Smooth muscle cell (in vitro differentiated cells): ENCODE measurements around the gene NCBP2. TPM values are rescaled to one million over a fixed set of nuclear protein-coding genes. Genes with fewer than 3 reads are reported as not detected.

Experiments used
- DNase-seq: peaks from one replicate; lab custom pipeline; 2025; ENCODE audit not compliant: unreplicated experiment; lab: John Stamatoyannopoulos, UW
- H2AFZ ChIP-seq: fragments of 200-600 bp; sonication (generic); 2 replicates; pipeline ENCODE4 v1.6.0; 2016; ENCODE audit warnings: antibody characterized with exemption, low read depth, mild to moderate bottlenecking
- H3F3A ChIP-seq: fragments of 200-600 bp; sonication (generic); 2 replicates; pipeline ENCODE4 v1.6.0; 2017; ENCODE audit warnings: antibody characterized with exemption, low read depth
- H3K27ac ChIP-seq: fragments of 200-600 bp; sonication (generic); 2 replicates; pipeline ENCODE4 v1.5.1; 2016; ENCODE audit warnings: low read depth, mild to moderate bottlenecking
- H3K27me3 ChIP-seq: fragments of 200-600 bp; sonication (generic); 2 replicates; pipeline ENCODE4 v1.6.1; 2016; ENCODE audit warnings: low read depth, mild to moderate bottlenecking
- H3K36me3 ChIP-seq: fragments of 200-600 bp; sonication (generic); 2 replicates; pipeline ENCODE4 v1.5.1; 2016; ENCODE audit warnings: low read depth
- H3K4me1 ChIP-seq: fragments of 200-600 bp; sonication (generic); 2 replicates; pipeline ENCODE4 v1.5.1; 2016; ENCODE audit warnings: low read depth
- H3K4me2 ChIP-seq: fragments of 200-600 bp; sonication (generic); 2 replicates; pipeline ENCODE4 v1.6.0; 2016; ENCODE audit warnings: mild to moderate bottlenecking
- H3K4me3 ChIP-seq: fragments of 200-600 bp; sonication (generic); 2 replicates; pipeline ENCODE4 v1.5.1; 2016; ENCODE audit warnings: mild to moderate bottlenecking
- H3K79me2 ChIP-seq: fragments of 200-600 bp; sonication (generic); 2 replicates; pipeline ENCODE4 v1.6.0; 2016; ENCODE audit warnings: low read depth, mild to moderate bottlenecking
- H3K9ac ChIP-seq: fragments of 200-600 bp; sonication (generic); 2 replicates; pipeline ENCODE4 v1.6.0; 2016; ENCODE audit warnings: low read depth
- H3K9me3 ChIP-seq: fragments of 200-600 bp; sonication (generic); replicated peaks from 2 replicates; pipeline ENCODE4 v1.5.1; 2016; ENCODE audit warnings: low read depth
- H4K20me1 ChIP-seq: fragments of 200-600 bp; sonication (generic); 2 replicates; pipeline ENCODE4 v1.6.0; 2016; ENCODE audit warnings: low read depth
- CTCF ChIP-seq: fragments of 200-600 bp; sonication (generic); IDR thresholded peaks from 2 replicates; pipeline ENCODE4 v1.5.1; 2017; ENCODE audit warnings: borderline replicate concordance, mild to moderate bottlenecking, antibody characterized with exemption; ENCODE audit not compliant: insufficient read depth, poor library complexity, severe bottlenecking
- WGBS: methylation state at CpG from one replicate; pipeline ENCODE4 v1.1.7; 2016; ENCODE audit warnings: low lambda C conversion rate; 5-methylcytosine and 5-hydroxymethylcytosine counted together
- polyA plus RNA-seq: library from polyadenylated mRNA; unstranded; fragments of >200 nt; fragmentation: Nextera tagmentation; extraction: Ambion mirVana; gene quantifications from 2 replicates; pipeline ENCODE4 v1.2.1, GENCODE V29; 2016
- total RNA-seq: library from RNA; depleted of rRNA; stranded (reverse); fragments of >200 nt; gene quantifications from 2 replicates; pipeline ENCODE4 v1.2.3, GENCODE V29; 2014

NCBP2 gene
- total and polyA plus RNA-seq, 2 experiments from 2014 or later, result 47.0 to 69.3 TPM

- H3K9me3 ChIP-seq, result no peaks in the 10 kb centered on the region
- no peak overlapping the region for H3K4me3 ChIP-seq
- H3F3A ChIP-seq, result no peaks in the 10 kb centered on the region
- no peak overlapping the region for H2AFZ ChIP-seq
- no peaks in the 10 kb centered on the region for H3K4me1 ChIP-seq
- TF ChIP-seq CTCF, result no peak
- DNase-seq, result no peak
- H3K4me2 ChIP-seq, result no peak overlapping the region
- 86% methylated on average over 7 of the region's 7 CpGs for WGBS
- peaks cover 10% of the 10 kb centered on the region for H3K27me3 ChIP-seq
- no peak overlapping the region for H3K9ac ChIP-seq
- H4K20me1 ChIP-seq, result no peaks in the 10 kb centered on the region
- no peak overlapping the region for H3K27ac ChIP-seq
- H3K79me2 ChIP-seq, result no peaks in the 10 kb centered on the region
- no peaks in the 10 kb centered on the region for H3K36me3 ChIP-seq
Observed at GRCh38 chr3:196954832-196955231, 12.5 kb upstream of the NCBP2 start.

GRCh38 chr3:196951371-196951770 lies 9.0 kb upstream of the NCBP2 start:
- no peaks in the 10 kb centered on the region for H3K9me3 ChIP-seq
- no peak overlapping the region for H3K27ac ChIP-seq
- TF ChIP-seq CTCF, result no peak
- no peak overlapping the region for H3K4me3 ChIP-seq
- H3K27me3 ChIP-seq, result peaks cover 7% of the 10 kb centered on the region
- H3F3A ChIP-seq, result no peaks in the 10 kb centered on the region
- no peaks in the 10 kb centered on the region for H4K20me1 ChIP-seq
- H3K4me1 ChIP-seq, result no peaks in the 10 kb centered on the region
- DNase-seq, result no peak
- H2AFZ ChIP-seq, result no peak overlapping the region
- H3K79me2 ChIP-seq, result no peaks in the 10 kb centered on the region
- H3K9ac ChIP-seq, result no peak overlapping the region
- no peaks in the 10 kb centered on the region for H3K36me3 ChIP-seq
- 88% methylated on average over 3 of the region's 3 CpGs for WGBS
- H3K4me2 ChIP-seq, result no peak overlapping the region

- Histone ChIP-seq H3K4me2 (no peak overlapping the region), H4K20me1 (no peaks in the 10 kb centered on the region), H3K27me3 (peaks cover 7% of the 10 kb centered on the region), H3K36me3 (no peaks in the 10 kb centered on the region), H3K4me1 (no peaks in the 10 kb centered on the region), H3K9me3 (no peaks in the 10 kb centered on the region), H3K4me3 (no peak overlapping the region), H3K27ac (no peak overlapping the region), H2AFZ (no peak overlapping the region), H3F3A (no peaks in the 10 kb centered on the region), H3K79me2 (no peaks in the 10 kb centered on the region), H3K9ac (no peak overlapping the region)
- 95% methylated on average over 6 of the region's 6 CpGs for WGBS
- DNase-seq, result no peak
- TF ChIP-seq CTCF, result no peak
Observed at GRCh38 chr3:196949750-196950149, 7.4 kb upstream of the NCBP2 start.

GRCh38 chr3:196949285-196949619 lies 6.9 kb upstream of the NCBP2 start:
- Histone ChIP-seq H3K27ac (no peak overlapping the region), H2AFZ (no peak overlapping the region), H3K36me3 (no peaks in the 10 kb centered on the region), H3K27me3 (peaks cover 7% of the 10 kb centered on the region), H3K9ac (no peak overlapping the region), H3K9me3 (no peaks in the 10 kb centered on the region), H3K4me1 (no peaks in the 10 kb centered on the region), H3K4me3 (no peak overlapping the region), H3F3A (no peaks in the 10 kb centered on the region), H4K20me1 (no peaks in the 10 kb centered on the region), H3K79me2 (no peaks in the 10 kb centered on the region), H3K4me2 (no peak overlapping the region)
- no peak for TF ChIP-seq CTCF
- WGBS, result 94% methylated on average over 6 of the region's 6 CpGs
- DNase-seq, result no peak
